Measurements from ENCODE around the gene PRPF18. TPM values are rescaled to one million over a fixed set of nuclear protein-coding genes. Genes with fewer than 3 reads are reported as not detected.

PRPF18 gene
- total and polyA plus RNA-seq, 3 donors from 2014 or later: 20.6 to 30.6 (median 26.9) TPM

- H3K9me3 ChIP-seq: no peaks in the 10 kb centered on the region
- TF ChIP-seq POLR2A (IDR thresholded peaks at IDR 0.05): no peak
- no peak for TF ChIP-seq CTCF (IDR thresholded peaks at IDR 0.05)
- H3K27me3 ChIP-seq: no peaks in the 10 kb centered on the region
- intact Hi-C loops (cut with DNase I; ENCODE audit: low total_unique reads): no loop called here
- no peaks in the 10 kb centered on the region for H3K4me1 ChIP-seq
- no peak overlapping the region for H3K27ac ChIP-seq
- 73 to 74% methylated on average over 2 of the region's 2 CpGs for WGBS, 2 donors
- DNase-seq: no peak
- H3K4me3 ChIP-seq: no peak overlapping the region
- H3K36me3 ChIP-seq (ENCODE audit: low read depth, missing control alignments): no peaks in the 10 kb centered on the region
Measured at GRCh38 chr10:13559124-13559700, 27.6 kb upstream of the PRPF18 start.

- Histone ChIP-seq H3K4me1 (no peaks in the 10 kb centered on the region), H3K27ac (no peak overlapping the region), H3K36me3 (ENCODE audit: low read depth, missing control alignments) (no peaks in the 10 kb centered on the region), H3K27me3 (no peaks in the 10 kb centered on the region), H3K4me3 (no peak overlapping the region), H3K9me3 (no peaks in the 10 kb centered on the region)
- no peak for TF ChIP-seq CTCF (IDR thresholded peaks at IDR 0.05)
- intact Hi-C loops (cut with DNase I; ENCODE audit: low total_unique reads): no loop called here
- no peak for DNase-seq
Measured at GRCh38 chr10:13560597-13560996, 26.2 kb upstream of the PRPF18 start.

GRCh38 chr10:13563481-13564445 lies 23.0 kb upstream of the PRPF18 start:
- no peaks in the 10 kb centered on the region for H3K9me3 ChIP-seq
- intact Hi-C loops (cut with DNase I; ENCODE audit: low total_unique reads): no loop called here
- no peaks in the 10 kb centered on the region for H3K4me1 ChIP-seq
- no peaks in the 10 kb centered on the region for H3K27me3 ChIP-seq
- H3K36me3 ChIP-seq (ENCODE audit: low read depth, missing control alignments): no peaks in the 10 kb centered on the region
- 87 to 95% methylated on average over 11 of the region's 11 CpGs for WGBS, 2 donors
- no peak overlapping the region for H3K27ac ChIP-seq
- H3K4me3 ChIP-seq: no peak overlapping the region
- TF ChIP-seq POLR2A (IDR thresholded peaks at IDR 0.05) (no peak), CTCF (IDR thresholded peaks at IDR 0.05) (no peak)
- DNase-seq: no peak

GRCh38 chr10:13564576-13564975 lies 22.2 kb upstream of the PRPF18 start:
- H3K9me3 ChIP-seq: no peaks in the 10 kb centered on the region
- no peak overlapping the region for H3K27ac ChIP-seq
- intact Hi-C loops (cut with DNase I; ENCODE audit: low total_unique reads): no loop called here
- DNase-seq: no peak
- 84 to 94% methylated on average over 3 of the region's 3 CpGs for WGBS, 2 donors
- H3K4me1 ChIP-seq: no peaks in the 10 kb centered on the region
- no peak overlapping the region for H3K4me3 ChIP-seq
- TF ChIP-seq CTCF (IDR thresholded peaks at IDR 0.05) (no peak), POLR2A (IDR thresholded peaks at IDR 0.05) (no peak)
- H3K36me3 ChIP-seq (ENCODE audit: low read depth, missing control alignments): no peaks in the 10 kb centered on the region
- no peaks in the 10 kb centered on the region for H3K27me3 ChIP-seq
